Measurements from ENCODE around the gene OGFR. TPM values are rescaled to one million over a fixed set of nuclear protein-coding genes. Genes with fewer than 3 reads are reported as not detected.

Gene OGFR
- total RNA-seq (2022; extraction: Qiagen RNA extraction), result 37.7 to 49.8 TPM (median 42.9 TPM) in 5 replicates

GRCh38 chr20:62804627-62805154, at the start of gene OGFR:
OGFR (plus strand) TSS chr20:62804835; CDS start chr20:62804860, 25 bp downstream.

GRCh38 chr20:62816884-62817873, 12.5 kb downstream of the OGFR start, which contains the start of gene COL9A3:
COL9A3 (plus strand) TSS chr20:62817050; CDS start chr20:62817065, 15 bp downstream.

GRCh38 chr20:62861726-62862336, 57.2 kb downstream of the OGFR start, which contains the start of gene TCFL5:
TCFL5 (minus strand) TSS chr20:62861822; CDS start chr20:62861670, 152 bp downstream.

Other genes with a start within 250 kb of the OGFR start
- gene SLCO4A1, start 162.3 kb upstream of the OGFR start, total RNA-seq (2022; extraction: Qiagen RNA extraction), result 10.3 to 16.8 TPM (median 15.7 TPM) in 5 replicates
- gene NTSR1, start 96.0 kb upstream of the OGFR start, total RNA-seq (2022; extraction: Qiagen RNA extraction), result 0.03 to 0.14 TPM (median 0.07 TPM) in 5 replicates
- gene MRGBP, start 8.4 kb upstream of the OGFR start, total RNA-seq (2022; extraction: Qiagen RNA extraction), result 19.6 to 22.7 TPM (median 22.3 TPM) in 5 replicates
- 0.41 to 0.74 TPM (median 0.60 TPM) in 5 replicates for gene COL9A3, start 12.2 kb downstream of the OGFR start, total RNA-seq (2022; extraction: Qiagen RNA extraction)
- gene TCFL5, start 57.0 kb downstream of the OGFR start, total RNA-seq (2022; extraction: Qiagen RNA extraction), result 3.6 to 4.3 TPM (median 3.8 TPM) in 5 replicates
- 18.1 to 30.1 TPM (median 26.9 TPM) in 5 replicates for gene DIDO1, start 121.7 kb downstream of the OGFR start, total RNA-seq (2022; extraction: Qiagen RNA extraction)
- gene GID8, start 133.3 kb downstream of the OGFR start, total RNA-seq (2022; extraction: Qiagen RNA extraction), result 20.6 to 25.0 TPM (median 22.6 TPM) in 5 replicates
- gene SLC17A9, start 147.9 kb downstream of the OGFR start, total RNA-seq (2022; extraction: Qiagen RNA extraction), result 0.04 to 0.18 TPM (median 0.08 TPM) in 5 replicates
- 0.12 TPM in 1 of 5 replicates, not detected in the others for gene BHLHE23, start 202.1 kb downstream of the OGFR start, total RNA-seq (2022; extraction: Qiagen RNA extraction)

Data from A549 treated with dexamethasone at 1 μM for 4 hours (cell line).